DMS114 treated with DMSO at 0.1 percent for 48 hours (cell line): ENCODE results near the gene GUK1.
"Not testable (repeated sequence)": the region's sequence is repeated elsewhere in the genome, so short reads cannot be mapped to it uniquely, and the experiment has no call there.

Experiments used
- DNase-seq: peaks from one replicate; lab custom pipeline; 2025; ENCODE audit not compliant: unreplicated experiment; lab: John Stamatoyannopoulos, UW

Gene GUK1

DNA sequence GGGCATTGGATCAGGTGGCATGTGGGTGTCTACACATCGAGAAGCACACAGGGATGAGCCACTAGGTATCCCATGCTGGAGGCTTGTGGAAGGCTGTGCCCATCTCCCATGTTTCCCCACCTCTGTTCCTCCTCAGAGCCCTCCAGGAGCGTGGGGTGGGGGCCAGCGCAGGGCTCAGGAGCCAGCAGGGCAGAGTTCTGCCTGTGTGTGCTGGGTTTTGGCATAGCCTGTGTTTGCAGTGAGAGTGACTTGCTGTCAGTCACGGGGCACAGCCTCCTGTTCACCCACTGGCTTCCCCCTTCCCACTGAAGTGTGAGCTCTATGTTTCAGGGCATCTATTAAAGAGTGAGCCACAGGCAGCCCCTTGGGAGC is 35.9 kb downstream of the GUK1 start:
- DNase-seq = no peak

- no peak for DNase-seq
Measured at GRCh38 chr1:228176461-228177182, 36.5 kb downstream of the GUK1 start.

DNA sequence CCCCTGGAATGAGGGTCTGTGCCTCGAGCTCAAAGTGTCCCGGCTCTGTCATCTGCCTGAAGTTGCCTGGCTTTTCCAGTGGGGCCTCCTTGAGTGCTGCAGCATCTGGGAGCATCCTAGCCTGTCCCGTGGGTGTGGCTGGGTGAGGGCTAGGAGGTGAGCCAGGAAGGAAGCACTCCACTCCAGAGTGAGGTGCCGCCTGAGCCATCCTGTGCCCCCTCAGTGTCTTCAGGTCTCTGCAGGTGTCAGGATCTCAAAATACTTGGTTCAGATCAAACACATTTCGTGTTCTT is 37.0 kb downstream of the GUK1 start:
- DNase-seq = no peak

GRCh38 chr1:228177721-228178710 is 37.9 kb downstream of the GUK1 start:
- DNase-seq = no peak

DNA sequence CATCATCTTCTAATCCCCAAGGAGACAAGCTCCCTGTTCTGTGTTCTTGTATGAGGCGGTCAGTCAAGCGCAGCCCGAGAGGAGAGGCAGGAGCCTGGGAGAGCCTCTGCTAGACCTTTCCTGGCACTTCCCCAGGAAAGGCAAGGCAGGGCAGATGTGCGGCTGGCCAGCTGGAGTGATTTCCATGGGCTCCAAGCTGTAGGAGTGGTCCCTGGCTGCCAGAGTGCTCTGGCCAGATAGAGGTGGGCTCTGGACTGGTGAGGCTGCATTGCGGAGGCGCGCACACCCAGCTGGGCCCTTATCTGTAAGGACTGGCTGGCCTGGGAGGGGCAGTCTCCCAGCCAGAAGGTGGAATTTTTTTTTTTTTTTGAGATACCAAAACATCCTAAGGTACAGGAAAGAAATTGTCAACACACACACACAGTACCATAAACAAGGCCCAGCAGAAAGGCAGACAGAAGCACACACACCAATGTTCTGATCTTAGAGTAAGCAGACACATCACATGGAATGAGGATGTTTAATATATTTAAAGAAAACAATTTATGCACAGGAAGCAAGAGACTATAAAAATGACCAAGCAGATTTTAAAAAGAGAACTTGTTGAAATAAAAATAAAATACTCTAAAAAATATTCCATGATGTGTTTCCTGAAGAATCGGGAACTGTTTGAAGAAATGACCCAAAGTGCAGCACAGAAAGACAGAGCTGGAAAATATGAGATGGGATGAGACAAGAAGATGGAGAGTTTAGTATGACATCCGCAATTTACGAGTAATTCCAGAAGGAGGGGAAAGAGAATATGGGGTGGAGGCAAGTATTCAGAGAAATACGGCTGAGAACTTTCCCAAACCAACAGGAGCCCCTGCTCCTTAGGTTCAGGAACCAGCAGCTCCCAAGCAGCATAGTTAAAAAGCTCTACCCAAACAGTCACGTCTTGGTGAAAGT is 38.9 kb downstream of the GUK1 start:
- DNase-seq = no peak

- DNase-seq = no peak
Measured at GRCh38 chr1:228180271-228180958, 40.3 kb downstream of the GUK1 start.

- DNase-seq = no peak
Measured at GRCh38 chr1:228180959-228181644, 41.0 kb downstream of the GUK1 start.

DNA sequence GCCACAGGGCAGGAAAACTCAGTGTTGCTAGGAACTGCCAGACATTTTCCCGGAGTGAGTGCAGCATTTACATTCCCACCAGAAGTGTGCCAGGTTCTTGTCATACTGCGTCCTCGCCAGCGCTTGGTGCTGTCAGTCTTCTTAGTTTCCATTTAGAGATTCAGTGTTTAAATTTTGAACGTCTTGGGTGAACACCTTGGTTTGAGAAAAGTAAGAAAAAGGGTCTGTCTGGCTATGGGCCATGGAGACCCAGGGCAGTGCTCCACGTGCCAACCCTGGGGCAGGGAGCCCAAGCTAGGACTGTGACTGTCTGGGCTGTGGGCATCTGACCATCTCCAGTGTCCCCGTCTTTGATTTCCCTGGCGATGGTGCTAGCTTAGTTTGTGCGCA is 41.6 kb downstream of the GUK1 start:
- DNase-seq = no peak

DNA sequence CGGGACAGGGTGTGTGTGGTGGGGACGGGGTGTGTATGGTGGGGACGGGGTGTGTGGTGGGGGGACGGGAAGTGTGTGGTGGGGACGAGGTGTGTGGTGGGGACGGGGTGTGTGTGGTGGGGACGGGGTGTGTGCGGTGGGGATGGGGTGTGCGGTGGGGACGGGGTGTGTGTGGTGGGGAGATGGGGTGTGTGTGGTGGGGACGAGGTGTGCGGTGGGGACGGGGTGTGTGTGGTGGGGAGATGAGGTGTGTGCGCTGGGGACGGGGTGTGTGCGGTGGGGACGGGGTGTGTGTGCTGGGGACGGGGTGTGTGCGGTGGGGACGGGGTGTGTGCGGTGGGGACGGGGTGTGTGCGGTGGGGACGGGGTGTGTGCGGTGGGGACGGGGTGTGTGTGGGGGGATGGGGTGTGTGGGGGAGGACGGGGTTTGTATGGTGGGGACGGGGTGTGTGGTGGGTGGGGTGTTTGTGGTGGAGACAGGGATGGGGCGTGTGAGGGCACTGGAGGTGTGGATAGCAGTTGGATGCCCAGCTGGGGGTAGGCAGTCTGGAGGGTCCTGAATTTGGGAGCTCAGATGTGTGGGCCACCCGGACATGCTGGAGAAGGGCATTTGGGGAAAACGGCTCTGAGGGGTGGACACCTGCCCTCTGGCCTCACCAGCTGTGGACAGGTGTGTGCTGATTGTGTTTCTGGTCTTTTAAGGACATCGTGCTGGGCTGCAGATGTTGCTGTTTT is 42.4 kb downstream of the GUK1 start:
- DNase-seq = no peak

GRCh38 chr1:228184152-228184551 is 44.1 kb downstream of the GUK1 start:
- DNase-seq = no peak

DNA sequence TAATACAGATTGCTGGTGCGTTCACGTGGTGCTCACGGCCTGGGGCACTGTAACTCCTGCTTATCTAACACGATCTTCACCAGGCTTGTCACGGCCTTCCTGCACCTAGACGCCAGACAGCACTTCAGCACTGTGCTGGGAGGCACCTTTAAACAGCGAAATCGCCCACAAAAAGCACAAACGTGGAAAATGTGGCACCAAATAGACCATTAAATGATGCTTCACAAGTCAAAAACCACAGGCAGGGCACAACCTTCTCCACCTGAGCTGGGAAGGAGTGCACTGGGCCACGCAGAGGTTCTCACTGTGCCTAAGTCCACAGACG is 45.5 kb downstream of the GUK1 start:
- DNase-seq = no peak

- DNase-seq = not testable (repeated sequence)
Measured at GRCh38 chr1:228188249-228188648, 48.2 kb downstream of the GUK1 start.

GRCh38 chr1:228190182-228190581 is 50.1 kb downstream of the GUK1 start:
- no peak for DNase-seq

GRCh38 chr1:228190778-228191177 is 50.7 kb downstream of the GUK1 start:
- no peak for DNase-seq

DNA sequence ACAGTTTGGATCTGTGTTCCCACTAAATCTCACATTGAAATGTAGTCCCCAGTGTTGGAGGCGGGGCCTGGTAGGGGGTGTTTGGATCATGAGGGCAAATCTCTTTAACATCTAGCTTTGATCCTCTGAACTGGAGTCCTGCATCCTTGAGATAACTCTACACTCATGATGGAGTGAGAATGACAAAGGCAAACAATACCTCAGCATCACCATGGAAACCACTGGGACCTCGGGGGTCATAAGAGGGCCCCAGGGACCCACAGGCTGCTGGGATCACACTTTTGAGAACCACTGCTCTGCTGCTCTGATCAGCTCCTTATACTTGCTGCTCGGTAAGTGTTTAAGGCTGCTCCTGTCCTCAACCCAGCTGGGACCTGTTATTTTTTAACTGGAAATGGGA is 54.4 kb downstream of the GUK1 start:
- no peak for DNase-seq

DNA sequence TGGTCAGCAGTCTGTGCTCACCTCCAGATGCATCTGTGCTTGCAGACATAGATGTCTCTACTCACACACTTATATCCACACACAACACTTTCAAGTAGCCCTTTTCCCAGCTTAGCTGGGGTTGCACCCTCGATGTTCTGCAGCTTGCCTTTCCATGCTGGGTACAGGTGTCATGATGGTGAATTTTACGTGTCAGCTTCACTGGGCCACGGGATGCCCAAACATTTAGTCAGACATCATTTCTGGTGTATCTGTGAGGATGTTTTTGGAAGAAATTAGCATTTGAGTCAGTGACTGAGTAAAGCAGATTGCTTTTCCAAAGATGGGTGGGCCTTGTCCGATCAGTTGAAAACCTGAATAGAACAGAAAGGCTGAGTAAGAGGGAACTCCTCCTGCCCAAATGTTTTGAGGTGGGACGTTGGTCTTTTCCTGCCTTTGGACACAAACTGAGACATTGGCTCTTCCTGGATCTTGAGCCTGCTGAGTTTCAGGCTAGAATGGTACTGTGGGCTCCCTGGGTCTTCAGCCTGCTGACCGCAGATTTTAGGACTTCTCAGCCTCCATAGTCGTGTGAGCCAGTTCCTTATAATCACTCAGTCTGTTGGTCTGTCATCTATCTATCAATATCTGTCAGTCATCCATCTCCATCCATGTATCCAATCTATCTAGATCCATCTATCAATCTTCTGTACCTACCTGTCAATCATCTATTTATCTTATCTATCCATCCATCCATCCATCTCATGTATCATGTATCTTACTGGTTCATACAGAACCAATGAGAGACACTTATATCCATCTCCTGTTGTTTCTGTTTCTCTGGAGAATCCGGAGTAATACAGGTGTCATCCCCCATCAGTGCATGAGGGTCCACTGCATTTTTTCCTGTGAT is 55.1 kb downstream of the GUK1 start:
- no peak for DNase-seq

DNA sequence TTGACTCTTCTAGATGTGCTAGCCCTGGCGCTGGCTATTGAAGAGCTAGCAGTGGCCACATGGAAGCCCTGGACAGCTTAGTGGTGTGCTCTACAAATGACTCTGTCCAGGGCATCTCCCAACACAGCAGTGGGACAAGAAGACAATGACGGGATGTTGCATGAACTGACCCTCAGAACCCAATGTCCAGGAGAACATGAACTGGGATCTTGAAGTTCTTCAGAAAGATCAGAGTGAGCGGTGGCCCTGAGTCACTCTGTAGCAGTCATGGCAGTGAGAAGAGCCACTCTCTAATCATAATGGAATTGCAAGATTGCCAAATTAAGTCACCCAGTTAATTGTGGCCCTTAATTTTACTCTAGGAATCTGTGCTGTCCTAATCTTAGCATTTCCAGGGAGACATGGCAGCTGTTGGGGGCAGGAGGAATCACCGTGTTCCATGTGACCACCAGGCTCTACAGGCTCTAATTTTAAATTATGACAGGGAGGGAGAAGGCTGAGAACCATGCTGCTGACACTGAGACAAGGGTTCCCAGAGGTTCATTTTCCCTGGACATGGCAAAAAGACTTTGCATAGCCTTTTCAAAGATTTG is 57.6 kb downstream of the GUK1 start:
- no peak for DNase-seq
